ENCODE data around the gene STARD13.

DNA sequence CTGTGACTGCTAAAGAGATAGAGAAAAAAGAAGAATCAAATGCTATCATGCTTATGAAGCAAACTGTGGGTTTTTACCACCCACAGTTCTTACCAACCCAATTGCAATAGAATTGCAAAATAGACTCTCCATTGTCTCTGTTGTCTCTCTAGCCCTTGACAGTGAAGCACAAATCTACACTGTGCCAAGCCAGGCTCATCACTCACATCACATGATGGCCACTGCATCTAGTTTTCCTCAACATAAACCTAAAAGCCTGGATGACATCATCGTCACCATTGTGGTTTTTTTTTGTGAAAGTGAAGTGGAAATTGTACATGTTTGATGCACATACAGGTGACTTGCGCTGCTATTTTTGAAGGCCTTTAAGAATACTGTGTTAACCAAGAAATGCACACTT, 213.3 kb downstream of the STARD13 start:
- TF ChIP-seq, protein P1, sequence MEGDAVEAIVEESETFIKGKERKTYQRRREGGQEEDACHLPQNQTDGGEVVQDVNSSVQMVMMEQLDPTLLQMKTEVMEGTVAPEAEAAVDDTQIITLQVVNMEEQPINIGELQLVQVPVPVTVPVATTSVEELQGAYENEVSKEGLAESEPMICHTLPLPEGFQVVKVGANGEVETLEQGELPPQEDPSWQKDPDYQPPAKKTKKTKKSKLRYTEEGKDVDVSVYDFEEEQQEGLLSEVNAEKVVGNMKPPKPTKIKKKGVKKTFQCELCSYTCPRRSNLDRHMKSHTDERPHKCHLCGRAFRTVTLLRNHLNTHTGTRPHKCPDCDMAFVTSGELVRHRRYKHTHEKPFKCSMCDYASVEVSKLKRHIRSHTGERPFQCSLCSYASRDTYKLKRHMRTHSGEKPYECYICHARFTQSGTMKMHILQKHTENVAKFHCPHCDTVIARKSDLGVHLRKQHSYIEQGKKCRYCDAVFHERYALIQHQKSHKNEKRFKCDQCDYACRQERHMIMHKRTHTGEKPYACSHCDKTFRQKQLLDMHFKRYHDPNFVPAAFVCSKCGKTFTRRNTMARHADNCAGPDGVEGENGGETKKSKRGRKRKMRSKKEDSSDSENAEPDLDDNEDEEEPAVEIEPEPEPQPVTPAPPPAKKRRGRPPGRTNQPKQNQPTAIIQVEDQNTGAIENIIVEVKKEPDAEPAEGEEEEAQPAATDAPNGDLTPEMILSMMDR (IDR thresholded peaks at IDR 0.05) = no peak
- TF ChIP-seq POLR2A (IDR thresholded peaks at IDR 0.05) = no peak

Data from right lobe of liver (tissue), 4 donors.